CD4-positive, CD25-positive, alpha-beta regulatory T cell (primary cell): ENCODE data around the gene ADCY9. TPM values are rescaled to one million over a fixed set of nuclear protein-coding genes. Genes with fewer than 3 reads are reported as not detected.
"Not testable (repeated sequence)": the region's sequence is repeated elsewhere in the genome, so short reads cannot be mapped to it uniquely, and the experiment has no call there.

ENCODE experiments used
- ATAC-seq, 2 donors: fragments of 150-1000 bp; cut with Tn5 transposase; one replicate each; pipeline ENCODE4 v1.10.0; 2021; ENCODE audit warnings: low read depth in 2 of 2, moderate number of reproducible peaks in 2 of 2, moderate library complexity in 1 of 2
- DNase-seq, 3 donors: peaks; one replicate each; pipeline versions ENCODE4 v3.0.0 to v3.0.0-alpha.2; 2012 to 2022; ENCODE audit warnings: mixed read lengths in 1 of 3
- H3K27ac ChIP-seq: one replicate; pipeline ENCODE4 v1.7.0; 2013; ENCODE audit warnings: mild to moderate bottlenecking, low read length; ENCODE audit not compliant: insufficient read depth, poor library complexity, severe bottlenecking
- H3K27me3 ChIP-seq: one replicate; pipeline ENCODE4 v1.7.0; 2013; ENCODE audit warnings: low read length; ENCODE audit not compliant: control insufficient read depth, insufficient read depth
- H3K36me3 ChIP-seq: one replicate; pipeline ENCODE4 v1.7.0; 2013; ENCODE audit warnings: mild to moderate bottlenecking, low read length, moderate library complexity; ENCODE audit not compliant: control insufficient read depth, insufficient read depth
- H3K4me1 ChIP-seq: 2 replicates; pipeline ENCODE4 v1.7.0; 2013; ENCODE audit warnings: mild to moderate bottlenecking, low read length; ENCODE audit not compliant: insufficient read depth, control insufficient read depth, poor library complexity, severe bottlenecking
- H3K4me3 ChIP-seq: one replicate; pipeline ENCODE4 v1.7.0; 2013; ENCODE audit warnings: low read depth, mild to moderate bottlenecking, low read length, moderate library complexity
- H3K9me3 ChIP-seq, 2 experiments: 1 replicate in 1 of 2; 2 replicates in 1 of 2; pipeline ENCODE4 v1.7.0; 2013; ENCODE audit warnings: low read length in 2 of 2, mild to moderate bottlenecking in 1 of 2, moderate library complexity in 1 of 2; ENCODE audit not compliant: control insufficient read depth in 2 of 2
- H3K27ac Mint-ChIP-seq, 3 donors: one replicate each; pipeline ENCODE4 v1.8.0; 2020 to 2022; ENCODE audit warnings: mild to moderate bottlenecking in 3 of 3, mixed read lengths in 3 of 3, moderate library complexity in 2 of 3
- H3K27me3 Mint-ChIP-seq: one replicate; pipeline ENCODE4 v1.8.0; 2022; ENCODE audit warnings: mild to moderate bottlenecking, mixed read lengths
- H3K36me3 Mint-ChIP-seq: one replicate; pipeline ENCODE4 v1.8.0; 2020; ENCODE audit warnings: mixed read lengths
- H3K4me1 Mint-ChIP-seq, 4 donors: one replicate each; pipeline ENCODE4 v1.8.0; 2020 to 2022; ENCODE audit warnings: mixed read lengths in 4 of 4, mild to moderate bottlenecking in 1 of 4
- H3K4me3 Mint-ChIP-seq, 4 donors: one replicate each; pipeline ENCODE4 v1.8.0; 2020 to 2022; ENCODE audit warnings: mild to moderate bottlenecking in 4 of 4, mixed read lengths in 4 of 4, moderate library complexity in 3 of 4
- H3K9me3 Mint-ChIP-seq, 7 donors: one replicate each; pipeline ENCODE4 v1.8.0; 2020 to 2022; ENCODE audit warnings: mixed read lengths in 7 of 7, mild to moderate bottlenecking in 3 of 7, moderate library complexity in 2 of 7
- polyA plus RNA-seq, 4 donors: library from polyadenylated mRNA; unstranded; fragments of 300-500 nt; fragmentation: Illumina TruSeq; gene quantifications; one replicate each; pipeline ENCODE4 v1.2.3, GENCODE V29; 2021
- total RNA-seq: library from RNA; stranded (reverse); gene quantifications from one replicate; pipeline ENCODE4 v1.2.3, GENCODE V29; 2022

ADCY9 gene
- total and polyA plus RNA-seq, 5 donors from 2014 or later: 0.06 to 7.8 (median 0.23) TPM

DNA sequence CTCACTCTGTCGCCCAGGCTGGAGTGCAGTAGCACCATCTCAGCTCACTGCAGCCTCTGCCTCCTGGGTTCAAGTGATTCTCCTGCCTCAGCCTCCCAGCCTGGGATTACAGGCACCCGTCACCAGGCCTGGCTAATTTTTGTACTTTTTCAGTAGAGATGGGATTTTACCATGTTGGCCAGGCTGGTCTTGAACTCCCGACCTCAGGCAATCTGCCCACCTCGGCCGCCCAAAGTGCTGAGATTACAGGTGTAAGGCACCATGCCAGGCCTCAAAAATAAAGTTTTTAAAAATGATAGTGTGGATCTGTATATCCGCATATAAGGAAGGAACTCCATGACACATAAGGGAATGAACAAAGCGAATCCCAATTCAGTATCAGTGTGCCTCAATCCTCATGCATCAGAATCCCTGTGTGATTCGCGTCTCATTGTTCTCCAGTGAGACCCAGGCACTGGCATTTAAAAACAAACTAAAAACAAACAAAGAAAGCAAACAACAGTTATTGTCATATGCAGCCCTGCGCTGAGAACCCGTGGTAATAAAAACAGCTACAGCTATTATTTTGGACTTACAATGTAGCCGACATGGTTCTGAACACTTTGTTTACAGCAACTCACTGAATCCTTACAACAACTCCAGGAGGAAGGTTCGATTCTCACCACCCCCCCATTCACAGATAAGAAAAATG, 181.6 kb downstream of the ADCY9 start:
- no peak for DNase-seq
- H3K27ac ChIP-seq: no peak overlapping the region
- no peak overlapping the region for H3K4me3 ChIP-seq
- Mint-ChIP-seq H3K9me3 (peaks cover 0 to 2% (median 0%) of the 10 kb centered on the region in 7 donors), H3K36me3 (no peaks in the 10 kb centered on the region), H3K27me3 (peaks cover 10% of the 10 kb centered on the region), H3K4me1 (peaks cover 0 to 7% (median 0%) of the 10 kb centered on the region in 4 donors), H3K27ac (no peak overlapping the region), H3K4me3 (no peak overlapping the region)
- no peaks in the 10 kb centered on the region for H3K27me3 ChIP-seq
- H3K4me1 ChIP-seq: peaks cover 10% of the 10 kb centered on the region
- H3K36me3 ChIP-seq: no peaks in the 10 kb centered on the region
- ATAC-seq: no peak
- H3K9me3 ChIP-seq: no peaks in the 10 kb centered on the region

DNA sequence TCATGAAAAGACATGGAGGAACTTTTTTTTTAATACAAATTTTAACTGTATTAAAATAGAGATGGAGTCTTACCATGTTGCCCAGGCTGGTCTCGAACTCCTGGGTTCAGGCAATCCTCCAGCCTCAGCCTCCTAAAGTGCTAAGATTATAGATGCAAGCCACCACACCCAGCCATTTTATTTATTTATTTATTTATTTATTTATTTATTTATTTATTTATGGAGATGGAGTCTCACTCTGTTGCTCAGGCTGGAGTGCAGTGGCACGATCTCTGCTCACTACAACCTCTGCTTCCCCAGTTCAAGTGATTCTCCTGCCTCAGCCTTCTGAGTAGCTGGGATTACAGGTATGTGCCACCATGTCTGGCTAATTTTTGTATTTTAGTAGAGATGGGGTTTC, 189.1 kb downstream of the ADCY9 start:
- DNase-seq, H3K4me3 ChIP-seq, ATAC-seq, H3K9me3 Mint-ChIP-seq, H3K36me3 ChIP-seq, H3K36me3 Mint-ChIP-seq, H3K4me1 Mint-ChIP-seq, H3K9me3 ChIP-seq, H3K4me3 Mint-ChIP-seq, H3K4me1 ChIP-seq, H3K27me3 ChIP-seq, H3K27ac ChIP-seq: not testable (repeated sequence)
- H3K27me3 Mint-ChIP-seq: peaks cover 17% of the 10 kb centered on the region
- H3K27ac Mint-ChIP-seq: peak overlapping the region in 1 of 3 donors; percentile 7

DNA sequence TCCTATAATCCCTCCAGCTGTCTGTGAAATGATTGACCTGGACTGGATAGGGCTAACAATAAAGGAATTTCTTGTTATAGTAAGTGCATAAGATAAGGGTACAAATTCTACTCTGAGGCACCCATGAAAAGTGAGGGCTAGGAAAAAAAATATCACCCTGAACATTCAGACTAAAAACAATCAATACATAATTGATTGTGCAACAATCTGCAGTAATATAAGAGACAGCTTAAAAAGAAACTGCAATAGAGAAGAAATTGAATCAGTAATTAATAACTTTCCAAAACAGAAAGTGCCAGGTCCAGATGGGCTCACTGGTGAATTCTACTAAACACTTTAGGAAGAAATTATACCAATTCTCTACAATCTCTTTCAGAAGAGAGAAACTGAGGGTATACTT, 191.5 kb downstream of the ADCY9 start:
- ATAC-seq: no peak
- peaks cover 12% of the 10 kb centered on the region for H3K27me3 Mint-ChIP-seq
- Histone ChIP-seq H3K36me3 (no peaks in the 10 kb centered on the region), H3K4me1 (no peaks in the 10 kb centered on the region), H3K27ac (no peak overlapping the region), H3K9me3 (no peaks in the 10 kb centered on the region), H3K27me3 (no peaks in the 10 kb centered on the region), H3K4me3 (no peak overlapping the region)
- H3K4me3 Mint-ChIP-seq: no peak overlapping the region
- H3K9me3 Mint-ChIP-seq: peaks cover 0 to 7% (median 0%) of the 10 kb centered on the region in 7 donors
- no peaks in the 10 kb centered on the region for H3K4me1 Mint-ChIP-seq
- no peak overlapping the region for H3K27ac Mint-ChIP-seq
- DNase-seq: no peak
- H3K36me3 Mint-ChIP-seq: no peaks in the 10 kb centered on the region

DNA sequence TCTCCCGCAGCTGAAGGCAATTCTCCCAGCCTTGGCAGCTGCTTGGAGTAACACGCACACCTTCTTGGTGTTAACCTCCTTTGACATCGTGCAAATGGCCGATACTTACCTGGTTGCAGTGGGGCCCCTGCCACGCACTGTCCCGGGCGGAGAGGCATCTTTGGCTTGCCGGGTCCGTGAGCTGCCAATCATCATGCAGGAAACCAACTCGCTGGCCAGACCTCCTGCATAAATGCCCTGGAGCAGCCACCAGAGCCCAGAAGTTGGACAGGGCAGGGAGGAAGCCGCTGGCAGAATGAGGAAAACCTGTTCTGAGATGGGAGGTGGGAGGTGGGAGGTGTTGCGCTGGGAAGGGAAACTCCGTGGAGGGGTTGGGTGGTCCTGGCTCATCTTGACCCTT, 194.0 kb downstream of the ADCY9 start:
- H3K4me3 Mint-ChIP-seq: no peak overlapping the region
- no peak overlapping the region for H3K27ac ChIP-seq
- H3K36me3 ChIP-seq: no peaks in the 10 kb centered on the region
- H3K9me3 ChIP-seq: no peaks in the 10 kb centered on the region
- no peak overlapping the region for H3K4me3 ChIP-seq
- ATAC-seq (no peak), DNase-seq (no peak)
- H3K27me3 Mint-ChIP-seq: peaks cover 12% of the 10 kb centered on the region
- no peaks in the 10 kb centered on the region for H3K4me1 Mint-ChIP-seq
- H3K27me3 ChIP-seq: no peaks in the 10 kb centered on the region
- no peak overlapping the region for H3K27ac Mint-ChIP-seq
- no peaks in the 10 kb centered on the region for H3K36me3 Mint-ChIP-seq
- H3K4me1 ChIP-seq: no peaks in the 10 kb centered on the region
- peaks cover 0 to 11% (median 3%) of the 10 kb centered on the region in 7 donors for H3K9me3 Mint-ChIP-seq

DNA sequence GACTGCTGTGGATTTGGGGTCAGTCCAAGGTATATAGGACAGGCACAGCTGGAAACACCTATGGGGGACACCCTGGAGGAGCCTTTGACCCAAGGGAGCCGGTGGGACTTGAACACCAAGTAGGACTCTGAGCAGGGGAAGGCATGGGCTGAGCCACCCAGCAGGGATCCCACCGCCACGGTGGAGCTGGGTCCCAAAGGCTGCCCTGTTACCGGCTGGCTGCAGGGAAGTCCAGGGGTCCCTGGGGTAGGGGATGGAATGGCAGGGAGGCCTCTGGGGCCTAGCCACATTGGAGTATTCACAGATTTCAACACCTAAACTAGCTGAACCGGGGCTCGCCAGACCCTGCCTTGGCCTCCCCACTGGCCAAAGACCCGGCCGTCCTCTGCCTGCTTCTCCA, 196.0 kb downstream of the ADCY9 start:
- Histone ChIP-seq H3K4me3 (no peak overlapping the region), H3K4me1 (no peaks in the 10 kb centered on the region), H3K9me3 (no peaks in the 10 kb centered on the region), H3K36me3 (no peaks in the 10 kb centered on the region), H3K27ac (no peak overlapping the region), H3K27me3 (no peaks in the 10 kb centered on the region)
- Mint-ChIP-seq H3K27me3 (peaks cover 7% of the 10 kb centered on the region), H3K4me3 (no peak overlapping the region), H3K9me3 (peaks cover 0 to 11% (median 3%) of the 10 kb centered on the region in 7 donors), H3K36me3 (no peaks in the 10 kb centered on the region), H3K4me1 (no peaks in the 10 kb centered on the region), H3K27ac (no peak overlapping the region)
- ATAC-seq: no peak
- no peak for DNase-seq

DNA sequence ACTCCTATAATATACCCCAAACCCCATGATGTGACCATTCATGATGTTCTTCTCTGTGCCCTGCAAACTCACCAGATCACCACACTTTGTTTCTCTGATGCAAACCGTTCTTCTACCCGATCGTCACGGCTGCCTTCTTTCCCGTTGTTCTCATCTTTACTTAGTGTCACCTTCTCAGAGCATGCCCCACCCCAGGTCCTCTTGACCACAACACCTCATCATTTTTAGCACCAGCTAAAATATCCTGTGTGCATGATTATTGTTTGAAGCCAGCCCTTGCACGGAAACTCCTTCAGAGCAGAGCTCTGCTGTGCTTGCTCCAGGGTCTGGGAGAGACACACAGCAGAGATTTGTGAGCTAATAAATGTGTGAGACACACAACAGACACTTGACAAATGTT, 196.8 kb downstream of the ADCY9 start:
- Mint-ChIP-seq H3K27me3 (peaks cover 7% of the 10 kb centered on the region), H3K27ac (no peak overlapping the region), H3K4me3 (no peak overlapping the region), H3K4me1 (no peaks in the 10 kb centered on the region), H3K36me3 (no peaks in the 10 kb centered on the region), H3K9me3 (peaks cover 0 to 11% (median 3%) of the 10 kb centered on the region in 7 donors)
- no peak for DNase-seq
- ATAC-seq: no peak
- H3K27me3 ChIP-seq: no peaks in the 10 kb centered on the region
- no peaks in the 10 kb centered on the region for H3K36me3 ChIP-seq
- no peaks in the 10 kb centered on the region for H3K9me3 ChIP-seq
- H3K4me3 ChIP-seq: no peak overlapping the region
- H3K4me1 ChIP-seq: no peaks in the 10 kb centered on the region
- H3K27ac ChIP-seq: no peak overlapping the region

DNA sequence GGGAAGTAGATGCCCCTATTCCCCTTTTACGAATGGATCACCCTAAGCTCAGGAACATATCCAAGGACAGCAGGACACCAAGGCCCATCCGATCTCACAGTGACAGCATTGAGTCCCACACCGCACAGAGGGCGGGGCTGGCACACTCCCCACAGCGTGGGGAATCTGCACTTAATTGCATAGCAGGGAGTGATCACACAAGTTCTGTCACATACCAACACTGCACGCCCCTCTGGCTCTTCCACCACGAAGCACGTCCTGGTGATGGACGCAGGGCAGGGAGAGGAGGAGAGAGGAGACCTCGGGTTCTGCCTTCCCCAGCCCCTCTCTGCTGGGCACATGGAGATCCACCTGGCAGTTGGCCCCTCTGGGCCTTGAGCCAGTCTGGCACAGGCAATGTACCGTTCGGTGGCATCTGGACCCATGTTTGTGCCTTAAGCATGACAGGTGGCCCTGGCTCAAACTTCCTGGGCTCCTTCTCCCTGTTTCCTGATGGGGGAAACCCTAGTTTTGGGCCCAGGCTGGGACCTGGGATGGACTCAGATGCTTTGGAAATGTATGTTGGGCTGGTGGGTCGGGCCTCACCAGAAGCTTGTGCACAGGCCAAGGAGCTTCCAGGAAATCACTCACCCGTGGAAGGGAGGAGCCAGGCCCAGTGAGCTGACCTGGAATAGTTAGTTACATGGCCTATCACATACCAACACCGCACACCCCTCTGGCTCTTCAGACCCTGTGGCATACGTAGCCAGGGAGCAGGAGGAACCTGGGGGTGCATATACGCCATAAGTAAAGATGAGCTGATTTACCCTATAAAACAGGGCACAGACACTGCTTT, 200.6 kb downstream of the ADCY9 start:
- no peaks in the 10 kb centered on the region for H3K36me3 Mint-ChIP-seq
- peaks cover 0 to 11% (median 0%) of the 10 kb centered on the region in 7 donors for H3K9me3 Mint-ChIP-seq
- Histone ChIP-seq H3K9me3 (no peaks in the 10 kb centered on the region), H3K4me3 (no peak overlapping the region), H3K4me1 (no peaks in the 10 kb centered on the region), H3K36me3 (no peaks in the 10 kb centered on the region), H3K27me3 (no peaks in the 10 kb centered on the region), H3K27ac (no peak overlapping the region)
- peak overlapping the region in 1 of 4 donors; percentile 71 for H3K4me3 Mint-ChIP-seq
- H3K4me1 Mint-ChIP-seq: no peaks in the 10 kb centered on the region
- peaks cover 4% of the 10 kb centered on the region for H3K27me3 Mint-ChIP-seq
- no peak overlapping the region for H3K27ac Mint-ChIP-seq
- ATAC-seq (no peak), DNase-seq (no peak)
